ENCODE data around the gene AIF1L. TPM values are rescaled to one million over a fixed set of nuclear protein-coding genes. Genes with fewer than 3 reads are reported as not detected.

The AIF1L gene
- total and polyA plus RNA-seq, 3 donors from 2014 or later, result 8.3 to 24.6 (median 14.9) TPM

- 80 to 84% methylated on average over 21 to 22 of the region's 24 CpGs for WGBS, 2 donors
Observed at GRCh38 chr9:131092548-131093440, 3.5 kb upstream of the AIF1L start.

GRCh38 chr9:131094015-131094414, 2.3 kb upstream of the AIF1L start:
- WGBS, 2 donors, result 77 to 87% methylated on average over 5 of the region's 5 CpGs
- TF ChIP-seq CTCF (IDR thresholded peaks at IDR 0.05) (no peak), POLR2A (IDR thresholded peaks at IDR 0.05) (no peak)
- peak overlapping the region in 1 of 2 donors; percentile 30 for H3K27ac ChIP-seq
- H3K9me3 ChIP-seq, result no peaks in the 10 kb centered on the region
- DNase-seq, result no peak
- intact Hi-C loops (cut with DNase I; ENCODE audit: low total_unique reads), result no loop called here
- H3K36me3 ChIP-seq (ENCODE audit: low read depth, missing control alignments), result no peaks in the 10 kb centered on the region
- H3K4me1 ChIP-seq, result peaks cover 33% of the 10 kb centered on the region
- no peaks in the 10 kb centered on the region for H3K27me3 ChIP-seq
- H3K4me3 ChIP-seq, result no peak overlapping the region

More at GRCh38 chr9:131092548-131093440, 3.5 kb upstream of the AIF1L start:
- Histone ChIP-seq H3K4me1 (peaks cover 21% of the 10 kb centered on the region), H3K27ac (peak overlapping the region in 1 of 2 donors; percentile 30), H3K4me3 (no peak overlapping the region), H3K9me3 (no peaks in the 10 kb centered on the region), H3K27me3 (no peaks in the 10 kb centered on the region), H3K36me3 (ENCODE audit: low read depth, missing control alignments) (no peaks in the 10 kb centered on the region)
- DNase-seq, result no peak
- TF ChIP-seq POLR2A (IDR thresholded peaks at IDR 0.05), result no peak
- TF ChIP-seq CTCF (IDR thresholded peaks at IDR 0.05), result no peak
- intact Hi-C loops (cut with DNase I; ENCODE audit: low total_unique reads), result no loop called here

GRCh38 chr9:131094622-131095021, 1.7 kb upstream of the AIF1L start:
- Histone ChIP-seq H3K4me1 (peaks cover 39% of the 10 kb centered on the region), H3K36me3 (ENCODE audit: low read depth, missing control alignments) (no peaks in the 10 kb centered on the region), H3K4me3 (no peak overlapping the region), H3K27ac (no peak overlapping the region), H3K27me3 (no peaks in the 10 kb centered on the region), H3K9me3 (no peaks in the 10 kb centered on the region)
- peak; percentile 59 for DNase-seq
- 53 to 66% methylated on average over 11 to 12 of the region's 12 CpGs for WGBS, 2 donors
- TF ChIP-seq CTCF (IDR thresholded peaks at IDR 0.05) (no peak), POLR2A (IDR thresholded peaks at IDR 0.05) (no peak)
- intact Hi-C loops (cut with DNase I; ENCODE audit: low total_unique reads), result no loop called here

GRCh38 chr9:131095666-131096268, 564 bp upstream of the AIF1L start:
- Histone ChIP-seq H3K4me3 (peak overlapping the region; percentile 56 to 68), H3K4me1 (peaks cover 46% of the 10 kb centered on the region), H3K36me3 (ENCODE audit: low read depth, missing control alignments) (no peaks in the 10 kb centered on the region), H3K9me3 (no peaks in the 10 kb centered on the region), H3K27me3 (no peaks in the 10 kb centered on the region), H3K27ac (no peak overlapping the region)
- no peak for TF ChIP-seq POLR2A (IDR thresholded peaks at IDR 0.05)
- intact Hi-C loops (cut with DNase I; ENCODE audit: low total_unique reads), result no loop called here
- WGBS, 2 donors, result 17 to 26% methylated on average over 13 to 16 of the region's 16 CpGs
- no peak for DNase-seq

- no peaks in the 10 kb centered on the region for H3K9me3 ChIP-seq
- peaks cover 49% of the 10 kb centered on the region for H3K4me1 ChIP-seq
- no peak for DNase-seq
- no peaks in the 10 kb centered on the region for H3K36me3 ChIP-seq (ENCODE audit: low read depth, missing control alignments)
- H3K27me3 ChIP-seq, result no peaks in the 10 kb centered on the region
- intact Hi-C loops (cut with DNase I; ENCODE audit: low total_unique reads), result no loop called here
- peak overlapping the region; percentile 16 to 50 for H3K27ac ChIP-seq
- WGBS, 2 donors, result 14 to 23% methylated on average over 6 to 19 of the region's 19 CpGs
- TF ChIP-seq CTCF (IDR thresholded peaks at IDR 0.05), result no peak
- TF ChIP-seq POLR2A (IDR thresholded peaks at IDR 0.05), result no peak
- H3K4me3 ChIP-seq, result peak overlapping the region; percentile 56 to 68
Observed at GRCh38 chr9:131097126-131097947, 1.0 kb downstream of the AIF1L start.
